Astrocyte (in vitro differentiated cells and primary cell): ENCODE data around the gene SFTPB.

Experiments used
- EZH2 ChIP-seq: IDR thresholded peaks from 2 replicates; pipeline ENCODE4 v1.6.1; 2012; ENCODE audit warnings: mild to moderate bottlenecking, low read length, inconsistent platforms; ENCODE audit not compliant: insufficient read depth
- TF ChIP-seq, protein P1 (sequence below): IDR thresholded peaks from 2 replicates; pipeline ENCODE4 v1.5.1; 2011; ENCODE audit warnings: low read depth, mild to moderate bottlenecking, inconsistent platforms, low read length, moderate library complexity; ENCODE audit not compliant: insufficient read depth

DNA sequence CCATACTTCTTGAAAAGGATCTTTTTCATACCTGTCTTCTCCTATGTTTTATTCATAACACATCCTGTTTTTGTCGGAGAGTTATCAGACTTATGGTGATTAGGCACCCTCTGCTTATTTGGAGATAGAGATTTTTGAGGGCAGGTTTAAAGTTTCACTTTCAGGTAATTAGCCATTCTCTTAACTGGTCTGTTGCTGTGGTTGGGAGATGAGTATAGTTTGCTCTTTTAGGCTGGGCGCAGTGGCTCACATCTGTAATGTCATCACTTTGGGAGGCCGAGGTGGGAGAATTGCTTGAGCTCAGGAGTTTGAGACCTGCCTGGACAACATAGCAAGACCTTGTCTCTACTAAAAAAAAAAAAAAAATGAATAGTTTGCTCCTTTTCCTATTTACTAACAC is 25.3 kb downstream of the SFTPB start:
- TF ChIP-seq, protein P1, sequence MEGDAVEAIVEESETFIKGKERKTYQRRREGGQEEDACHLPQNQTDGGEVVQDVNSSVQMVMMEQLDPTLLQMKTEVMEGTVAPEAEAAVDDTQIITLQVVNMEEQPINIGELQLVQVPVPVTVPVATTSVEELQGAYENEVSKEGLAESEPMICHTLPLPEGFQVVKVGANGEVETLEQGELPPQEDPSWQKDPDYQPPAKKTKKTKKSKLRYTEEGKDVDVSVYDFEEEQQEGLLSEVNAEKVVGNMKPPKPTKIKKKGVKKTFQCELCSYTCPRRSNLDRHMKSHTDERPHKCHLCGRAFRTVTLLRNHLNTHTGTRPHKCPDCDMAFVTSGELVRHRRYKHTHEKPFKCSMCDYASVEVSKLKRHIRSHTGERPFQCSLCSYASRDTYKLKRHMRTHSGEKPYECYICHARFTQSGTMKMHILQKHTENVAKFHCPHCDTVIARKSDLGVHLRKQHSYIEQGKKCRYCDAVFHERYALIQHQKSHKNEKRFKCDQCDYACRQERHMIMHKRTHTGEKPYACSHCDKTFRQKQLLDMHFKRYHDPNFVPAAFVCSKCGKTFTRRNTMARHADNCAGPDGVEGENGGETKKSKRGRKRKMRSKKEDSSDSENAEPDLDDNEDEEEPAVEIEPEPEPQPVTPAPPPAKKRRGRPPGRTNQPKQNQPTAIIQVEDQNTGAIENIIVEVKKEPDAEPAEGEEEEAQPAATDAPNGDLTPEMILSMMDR, result no peak
- no peak for TF ChIP-seq EZH2
